Right hindlimb (tissue), 1 donor: ENCODE results near the gene ZDHHC1.

Source experiments
- DNase-seq: peaks from one replicate; pipeline ENCODE4 v3.0.0-alpha.2; 2018

ZDHHC1 gene

GRCh38 chr16:67350324-67350723 lies 66.0 kb downstream of the ZDHHC1 start:
- no peak for DNase-seq

- DNase-seq: no peak
Measured at GRCh38 chr16:67349172-67349571, 67.1 kb downstream of the ZDHHC1 start.

GRCh38 chr16:67346341-67346740 lies 69.9 kb downstream of the ZDHHC1 start:
- DNase-seq: no peak

- DNase-seq: no peak
Measured at GRCh38 chr16:67345401-67345800, 70.9 kb downstream of the ZDHHC1 start.
